Fibroblast of lung (primary cell): ENCODE data around the gene ELFN1. TPM values are rescaled to one million over a fixed set of nuclear protein-coding genes. Genes with fewer than 3 reads are reported as not detected.

Experiments used
- DNase-seq, 2 donors: peaks; one replicate each; pipeline versions ENCODE4 v3.0.0 to v3.0.0-alpha.2; 2010; ENCODE audit warnings: low read depth in 2 of 2
- H2AFZ ChIP-seq: 2 replicates; pipeline ENCODE4 v1.5.1; 2012; ENCODE audit warnings: low read length, control low read depth, inconsistent platforms
- H3K27ac ChIP-seq: 2 replicates; pipeline ENCODE4 v1.5.1; 2011; ENCODE audit warnings: low read length, control low read depth; ENCODE audit not compliant: insufficient read depth
- H3K27me3 ChIP-seq: 2 replicates; pipeline ENCODE4 v1.5.1; 2011; ENCODE audit warnings: mild to moderate bottlenecking, low read length; ENCODE audit not compliant: control insufficient read depth, insufficient read depth
- H3K36me3 ChIP-seq: 2 replicates; pipeline ENCODE4 v1.5.1; 2011; ENCODE audit warnings: low read length; ENCODE audit not compliant: control insufficient read depth, insufficient read depth
- H3K4me1 ChIP-seq: 2 replicates; pipeline ENCODE4 v1.5.1; 2011; ENCODE audit warnings: low read length; ENCODE audit not compliant: control insufficient read depth, insufficient read depth; ENCODE audit errors: extremely low read depth
- H3K4me2 ChIP-seq: 2 replicates; pipeline ENCODE4 v1.5.1; 2011; ENCODE audit warnings: low read length, control low read depth; ENCODE audit not compliant: insufficient read depth; ENCODE audit errors: extremely low read depth
- H3K4me3 ChIP-seq, 4 experiments: fragments of 200-600 bp in 1 of 4; sonication (generic) in 1 of 4; replicated peaks in 1 of 4; 2 replicates each; pipeline ENCODE4 v1.5.1; 2011 to 2016; ENCODE audit warnings: low read length in 4 of 4, low read depth in 3 of 4, mild to moderate bottlenecking in 3 of 4, control low read depth in 2 of 4, inconsistent platforms in 1 of 4, mixed read lengths in 1 of 4; ENCODE audit not compliant: insufficient read depth in 1 of 4; ENCODE audit errors: control extremely low read depth in 1 of 4
- H3K79me2 ChIP-seq: 2 replicates; pipeline ENCODE4 v1.5.1; 2012; ENCODE audit warnings: mild to moderate bottlenecking, low read length, inconsistent platforms; ENCODE audit not compliant: control insufficient read depth, insufficient read depth
- H3K9ac ChIP-seq: 2 replicates; pipeline ENCODE4 v1.5.1; 2011; ENCODE audit warnings: mild to moderate bottlenecking, low read length, control low read depth; ENCODE audit not compliant: insufficient read depth
- H3K9me3 ChIP-seq: 2 replicates; pipeline ENCODE4 v1.5.1; 2012; ENCODE audit warnings: low read depth, low read length; ENCODE audit not compliant: control insufficient read depth, insufficient read depth
- H4K20me1 ChIP-seq: 2 replicates; pipeline ENCODE4 v1.5.1; 2011; ENCODE audit warnings: low read length; ENCODE audit not compliant: control insufficient read depth, insufficient read depth; ENCODE audit errors: extremely low read depth
- EZH2 ChIP-seq: IDR thresholded peaks from 2 replicates; pipeline ENCODE4 v1.5.1; 2012; ENCODE audit warnings: low read length, control low read depth, mild to moderate bottlenecking; ENCODE audit errors: missing control alignments
- polyA plus RNA-seq, 2 donors: library from polyadenylated mRNA; depleted of rRNA in 1 of 2; stranded (reverse) in 1 of 2; unstranded in 1 of 2; fragments of >200 nt; gene quantifications; 2 replicates each; pipeline ENCODE4 v1.2.1, GENCODE V29; 2011 to 2012; ENCODE audit warnings: missing spikeins in 1 of 2
- total RNA-seq: library from RNA; depleted of rRNA; stranded (reverse); fragments of >200 nt; gene quantifications from 2 replicates; pipeline ENCODE4 v1.2.1, GENCODE V29; 2014
- TF ChIP-seq, protein P1 (sequence below), 2 donors: IDR thresholded peaks in 1 of 2; conservative IDR thresholded peaks in 1 of 2; 1 replicate in 1 of 2; 2 replicates in 1 of 2; pipeline ENCODE4 v1.5.1; 2011 to 2012; ENCODE audit warnings: low read length in 2 of 2, control low read depth in 1 of 2, inconsistent platforms in 1 of 2, low read depth in 1 of 2, mild to moderate bottlenecking in 1 of 2

The ELFN1 gene
- total and polyA plus RNA-seq, 2 donors (not counting 1 experiment from before 2014, with no cell fraction given), result 0.16 to 0.33 TPM

GRCh38 chr7:1666317-1666822 lies 3.7 kb upstream of the ELFN1 start:
- DNase-seq, result peak in 1 of 2 donors; percentile 15
- H3K36me3 ChIP-seq, result no peaks in the 10 kb centered on the region
- H3K27ac ChIP-seq, result no peak overlapping the region
- no peak overlapping the region for H2AFZ ChIP-seq
- TF ChIP-seq, protein P1, sequence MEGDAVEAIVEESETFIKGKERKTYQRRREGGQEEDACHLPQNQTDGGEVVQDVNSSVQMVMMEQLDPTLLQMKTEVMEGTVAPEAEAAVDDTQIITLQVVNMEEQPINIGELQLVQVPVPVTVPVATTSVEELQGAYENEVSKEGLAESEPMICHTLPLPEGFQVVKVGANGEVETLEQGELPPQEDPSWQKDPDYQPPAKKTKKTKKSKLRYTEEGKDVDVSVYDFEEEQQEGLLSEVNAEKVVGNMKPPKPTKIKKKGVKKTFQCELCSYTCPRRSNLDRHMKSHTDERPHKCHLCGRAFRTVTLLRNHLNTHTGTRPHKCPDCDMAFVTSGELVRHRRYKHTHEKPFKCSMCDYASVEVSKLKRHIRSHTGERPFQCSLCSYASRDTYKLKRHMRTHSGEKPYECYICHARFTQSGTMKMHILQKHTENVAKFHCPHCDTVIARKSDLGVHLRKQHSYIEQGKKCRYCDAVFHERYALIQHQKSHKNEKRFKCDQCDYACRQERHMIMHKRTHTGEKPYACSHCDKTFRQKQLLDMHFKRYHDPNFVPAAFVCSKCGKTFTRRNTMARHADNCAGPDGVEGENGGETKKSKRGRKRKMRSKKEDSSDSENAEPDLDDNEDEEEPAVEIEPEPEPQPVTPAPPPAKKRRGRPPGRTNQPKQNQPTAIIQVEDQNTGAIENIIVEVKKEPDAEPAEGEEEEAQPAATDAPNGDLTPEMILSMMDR (conservative IDR thresholded peaks at IDR 0.05 in 1 of 2, IDR thresholded peaks at IDR 0.05 in 1 of 2; ENCODE audit: low read depth in 1 of 2, low read length in 2 of 2), result no peak
- peak; percentile 84 for TF ChIP-seq EZH2
- H3K27me3 ChIP-seq, result peaks cover 31% of the 10 kb centered on the region
- no peaks in the 10 kb centered on the region for H3K9me3 ChIP-seq
- H3K4me2 ChIP-seq, result no peak overlapping the region
- H3K4me3 ChIP-seq, result peak overlapping the region in 1 of 4 experiments; percentile 49
- H3K79me2 ChIP-seq, result no peaks in the 10 kb centered on the region
- no peaks in the 10 kb centered on the region for H3K4me1 ChIP-seq
- no peaks in the 10 kb centered on the region for H4K20me1 ChIP-seq
- no peak overlapping the region for H3K9ac ChIP-seq

GRCh38 chr7:1666823-1667565 lies 3.1 kb upstream of the ELFN1 start:
- H3K79me2 ChIP-seq, result no peaks in the 10 kb centered on the region
- H3K9me3 ChIP-seq, result no peaks in the 10 kb centered on the region
- H3K27ac ChIP-seq, result no peak overlapping the region
- TF ChIP-seq, protein P1 (conservative IDR thresholded peaks at IDR 0.05 in 1 of 2, IDR thresholded peaks at IDR 0.05 in 1 of 2; ENCODE audit: low read depth in 1 of 2, low read length in 2 of 2), result no peak
- TF ChIP-seq EZH2, result peak; percentile 32
- peaks cover 30% of the 10 kb centered on the region for H3K27me3 ChIP-seq
- peak in 1 of 2 donors; percentile 27 for DNase-seq
- H3K4me2 ChIP-seq, result peak overlapping the region; percentile 48
- no peaks in the 10 kb centered on the region for H3K4me1 ChIP-seq
- H3K36me3 ChIP-seq, result no peaks in the 10 kb centered on the region
- no peaks in the 10 kb centered on the region for H4K20me1 ChIP-seq
- peak overlapping the region in 2 of 4 experiments; percentile 11 to 49 for H3K4me3 ChIP-seq
- no peak overlapping the region for H3K9ac ChIP-seq
- H2AFZ ChIP-seq, result no peak overlapping the region

- TF ChIP-seq, protein P1 (conservative IDR thresholded peaks at IDR 0.05 in 1 of 2, IDR thresholded peaks at IDR 0.05 in 1 of 2; ENCODE audit: low read depth in 1 of 2, low read length in 2 of 2), result no peak
- TF ChIP-seq EZH2, result peak; percentile 48
- H3K79me2 ChIP-seq, result no peaks in the 10 kb centered on the region
- no peaks in the 10 kb centered on the region for H3K36me3 ChIP-seq
- H3K27me3 ChIP-seq, result peaks cover 30% of the 10 kb centered on the region
- H3K4me2 ChIP-seq, result peak overlapping the region; percentile 48
- no peak overlapping the region for H2AFZ ChIP-seq
- peak overlapping the region in 1 of 4 experiments; percentile 49 for H3K4me3 ChIP-seq
- no peaks in the 10 kb centered on the region for H4K20me1 ChIP-seq
- DNase-seq, result no peak
- no peaks in the 10 kb centered on the region for H3K4me1 ChIP-seq
- no peak overlapping the region for H3K9ac ChIP-seq
- H3K27ac ChIP-seq, result no peak overlapping the region
- H3K9me3 ChIP-seq, result no peaks in the 10 kb centered on the region
Observed at GRCh38 chr7:1667566-1668395, 2.3 kb upstream of the ELFN1 start.
